ENCODE measurements around the gene CDH1. TPM values are rescaled to one million over a fixed set of nuclear protein-coding genes. Genes with fewer than 3 reads are reported as not detected.
A peak's percentile ranks its signal among the peaks of the same experiment; 100 is the strongest.

The CDH1 gene
- total and polyA plus RNA-seq, 9 donors = 0.83 to 23.8 (median 1.1) TPM

DNA sequence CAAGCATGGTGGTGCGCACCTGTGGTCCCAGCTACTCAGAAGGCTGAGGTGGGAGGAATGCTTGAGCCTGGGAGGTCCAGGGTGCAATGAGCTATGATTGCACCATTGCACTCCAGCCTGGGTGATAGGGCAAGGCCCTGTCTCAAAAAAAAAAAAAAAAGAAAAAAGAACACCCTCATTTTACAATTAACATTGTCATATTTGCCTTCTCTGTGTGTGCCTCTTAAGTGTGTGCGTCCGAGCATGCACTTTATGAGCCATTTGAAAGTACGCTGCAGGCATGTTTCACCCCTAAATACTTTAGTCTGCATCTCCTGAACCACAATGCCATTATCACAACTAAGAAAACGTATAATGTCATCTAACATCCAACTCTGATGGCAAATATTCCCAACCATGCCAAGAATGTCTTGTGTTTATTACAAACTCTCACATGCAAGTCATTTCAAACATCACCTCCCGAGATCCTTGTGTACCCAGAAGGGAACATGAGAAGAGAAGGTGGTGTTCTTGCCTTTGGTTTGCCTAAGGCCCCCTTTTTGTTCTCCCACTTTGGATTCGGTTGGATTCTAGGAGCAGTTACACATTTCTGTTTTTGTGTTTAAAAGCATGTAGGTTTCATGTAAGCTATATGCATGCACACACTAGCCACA, 38.0 kb downstream of the CDH1 start:
- Histone ChIP-seq H3K27me3 (ENCODE audit: control insufficient read depth, insufficient read depth, low read length) (no peaks in the 10 kb centered on the region), H3K4me3 (ENCODE audit: low read length) (no peak overlapping the region), H3K9me3 (replicated peaks; ENCODE audit: control insufficient read depth, low read depth, low read length) (no peaks in the 10 kb centered on the region), H3K27ac (ENCODE audit: low read length) (no peak overlapping the region), H3K4me1 (ENCODE audit: control insufficient read depth, insufficient read depth, low read length) (no peaks in the 10 kb centered on the region), H3K36me3 (ENCODE audit: control insufficient read depth, insufficient read depth, low read length) (no peaks in the 10 kb centered on the region)
- WGBS (ENCODE audit: insufficient coverage) = 60% methylated on average over 1 of the region's 7 CpGs
- no peak for DNase-seq

DNA sequence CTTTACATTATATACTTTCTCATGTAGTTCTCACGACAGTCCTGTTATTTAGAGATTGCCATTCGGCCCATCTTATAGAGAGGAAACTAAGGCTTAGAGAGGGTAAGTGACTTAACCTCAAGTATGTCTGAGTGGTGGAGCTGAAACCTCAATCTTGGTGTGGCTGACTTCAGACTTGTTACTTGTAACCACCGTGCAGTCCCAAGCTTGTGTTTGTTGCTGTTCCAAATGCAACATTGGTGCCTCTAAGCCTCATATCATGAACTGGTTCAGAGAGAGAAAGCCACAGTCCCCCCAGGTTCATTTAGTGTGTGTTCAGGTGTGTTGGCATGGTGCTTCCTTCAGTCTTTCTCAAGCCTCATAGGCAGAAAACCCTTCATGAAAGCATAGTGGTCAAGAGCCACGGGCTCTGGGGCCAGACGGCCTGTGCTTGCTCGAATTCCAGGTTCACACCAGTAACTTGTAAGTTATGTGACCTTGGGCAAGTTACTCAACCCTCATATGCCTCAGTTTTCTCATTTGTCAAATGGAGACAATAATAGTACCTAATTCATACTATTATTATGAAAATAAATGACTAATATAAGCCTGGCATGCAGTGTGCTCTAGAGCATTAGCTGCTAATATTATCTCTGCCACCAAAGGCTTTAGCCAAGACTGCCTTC, 39.9 kb downstream of the CDH1 start:
- no peak overlapping the region for H3K27ac ChIP-seq (ENCODE audit: low read length)
- DNase-seq = no peak
- H3K9me3 ChIP-seq (replicated peaks; ENCODE audit: control insufficient read depth, low read depth, low read length) = no peaks in the 10 kb centered on the region
- WGBS (ENCODE audit: insufficient coverage) = 71% methylated on average over 4 of the region's 6 CpGs
- peaks cover 3% of the 10 kb centered on the region for H3K4me1 ChIP-seq (ENCODE audit: control insufficient read depth, insufficient read depth, low read length)
- no peaks in the 10 kb centered on the region for H3K36me3 ChIP-seq (ENCODE audit: control insufficient read depth, insufficient read depth, low read length)
- no peaks in the 10 kb centered on the region for H3K27me3 ChIP-seq (ENCODE audit: control insufficient read depth, insufficient read depth, low read length)
- H3K4me3 ChIP-seq (ENCODE audit: low read length) = no peak overlapping the region

DNA sequence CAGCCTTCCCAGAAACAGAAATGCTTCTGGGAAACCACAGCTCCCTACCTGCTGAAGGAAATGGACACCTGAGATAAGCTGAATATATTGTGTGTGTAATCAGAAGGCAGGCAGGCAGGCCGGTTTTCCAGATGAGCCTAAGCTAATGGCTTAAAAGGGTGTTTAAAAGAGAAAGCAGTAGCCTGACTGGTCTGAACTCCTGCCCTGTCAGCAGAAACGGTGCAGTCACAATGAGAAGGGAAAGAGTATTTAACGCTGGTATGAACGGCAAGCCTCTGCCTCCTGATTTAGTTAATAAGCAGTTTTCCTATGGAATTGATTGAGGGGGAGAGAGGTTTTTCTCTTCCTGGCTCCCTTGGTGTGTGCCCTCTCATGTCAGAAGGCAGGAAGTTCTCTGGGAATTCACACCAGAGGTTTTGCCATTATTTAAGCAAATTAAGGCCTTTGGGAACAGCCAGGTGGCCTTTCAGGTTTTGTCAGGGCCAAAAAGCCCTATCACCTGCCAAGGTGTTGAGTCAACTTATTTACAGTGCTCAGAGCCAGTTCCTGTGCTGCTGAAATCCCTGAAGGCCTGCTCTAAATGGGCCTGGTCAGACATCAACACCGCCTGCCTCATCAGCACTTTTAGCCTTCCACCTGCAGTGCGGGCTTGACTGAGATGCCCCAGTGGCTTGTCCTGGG, 41.6 kb downstream of the CDH1 start:
- DNase-seq = no peak
- Histone ChIP-seq H3K4me3 (ENCODE audit: low read length) (no peak overlapping the region), H3K27ac (ENCODE audit: low read length) (no peak overlapping the region), H3K4me1 (ENCODE audit: control insufficient read depth, insufficient read depth, low read length) (peaks cover 5% of the 10 kb centered on the region), H3K9me3 (replicated peaks; ENCODE audit: control insufficient read depth, low read depth, low read length) (no peaks in the 10 kb centered on the region), H3K36me3 (ENCODE audit: control insufficient read depth, insufficient read depth, low read length) (no peaks in the 10 kb centered on the region), H3K27me3 (ENCODE audit: control insufficient read depth, insufficient read depth, low read length) (no peaks in the 10 kb centered on the region)
- 31% methylated on average over 6 of the region's 6 CpGs for WGBS (ENCODE audit: insufficient coverage)

DNA sequence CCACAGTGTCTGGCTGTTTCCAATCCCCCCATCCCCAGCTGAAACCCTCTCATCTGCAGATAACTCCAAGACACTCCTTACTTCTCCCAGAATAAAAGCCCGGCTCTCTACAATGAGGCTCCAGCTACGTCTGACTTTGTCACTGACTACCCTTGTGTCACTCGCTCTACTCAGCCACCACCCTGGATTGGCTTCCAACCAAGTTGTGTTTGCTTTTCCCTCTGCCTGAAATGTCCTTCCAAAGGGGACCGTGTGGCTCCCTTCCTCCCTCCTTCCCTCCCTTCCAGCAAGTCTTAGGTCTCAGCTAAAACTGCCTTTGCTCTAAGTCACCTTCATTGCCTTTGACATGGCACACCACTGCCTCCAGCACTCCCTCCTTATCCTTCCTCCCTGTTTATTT, 42.8 kb downstream of the CDH1 start:
- DNase-seq = no peak
- 83% methylated on average over 4 of the region's 4 CpGs for WGBS (ENCODE audit: insufficient coverage)
- H3K27ac ChIP-seq (ENCODE audit: low read length) = no peak overlapping the region
- no peaks in the 10 kb centered on the region for H3K27me3 ChIP-seq (ENCODE audit: control insufficient read depth, insufficient read depth, low read length)
- H3K4me3 ChIP-seq (ENCODE audit: low read length) = no peak overlapping the region
- no peaks in the 10 kb centered on the region for H3K36me3 ChIP-seq (ENCODE audit: control insufficient read depth, insufficient read depth, low read length)
- H3K9me3 ChIP-seq (replicated peaks; ENCODE audit: control insufficient read depth, low read depth, low read length) = no peaks in the 10 kb centered on the region
- H3K4me1 ChIP-seq (ENCODE audit: control insufficient read depth, insufficient read depth, low read length) = peaks cover 5% of the 10 kb centered on the region

DNA sequence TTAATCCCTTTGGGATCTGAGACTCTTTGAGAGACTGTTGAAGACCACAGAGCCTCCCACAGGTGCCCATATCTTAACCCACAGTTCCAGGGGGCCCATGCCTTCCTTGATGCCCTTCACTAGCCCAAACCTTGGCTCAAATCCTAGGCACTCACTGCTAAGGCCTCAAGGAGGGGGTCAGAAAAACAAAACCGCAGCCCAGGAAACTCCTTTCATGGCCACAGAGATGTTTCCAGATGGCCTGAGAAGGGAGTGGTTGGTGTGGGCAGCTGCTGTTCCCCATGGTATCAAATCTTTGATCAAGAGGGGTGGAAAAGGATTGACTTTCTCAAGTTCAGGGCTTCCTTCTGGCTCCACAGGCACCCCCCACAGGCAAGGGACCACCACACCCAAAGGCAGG, 44.7 kb downstream of the CDH1 start:
- Histone ChIP-seq H3K27me3 (ENCODE audit: control insufficient read depth, insufficient read depth, low read length) (no peaks in the 10 kb centered on the region), H3K4me3 (ENCODE audit: low read length) (no peak overlapping the region), H3K36me3 (ENCODE audit: control insufficient read depth, insufficient read depth, low read length) (no peaks in the 10 kb centered on the region), H3K4me1 (ENCODE audit: control insufficient read depth, insufficient read depth, low read length) (peaks cover 5% of the 10 kb centered on the region), H3K27ac (ENCODE audit: low read length) (no peak overlapping the region), H3K9me3 (replicated peaks; ENCODE audit: control insufficient read depth, low read depth, low read length) (no peaks in the 10 kb centered on the region)
- no peak for DNase-seq
- no CpG with 5 or more reads among the region's 1 CpG for WGBS (ENCODE audit: insufficient coverage)

DNA sequence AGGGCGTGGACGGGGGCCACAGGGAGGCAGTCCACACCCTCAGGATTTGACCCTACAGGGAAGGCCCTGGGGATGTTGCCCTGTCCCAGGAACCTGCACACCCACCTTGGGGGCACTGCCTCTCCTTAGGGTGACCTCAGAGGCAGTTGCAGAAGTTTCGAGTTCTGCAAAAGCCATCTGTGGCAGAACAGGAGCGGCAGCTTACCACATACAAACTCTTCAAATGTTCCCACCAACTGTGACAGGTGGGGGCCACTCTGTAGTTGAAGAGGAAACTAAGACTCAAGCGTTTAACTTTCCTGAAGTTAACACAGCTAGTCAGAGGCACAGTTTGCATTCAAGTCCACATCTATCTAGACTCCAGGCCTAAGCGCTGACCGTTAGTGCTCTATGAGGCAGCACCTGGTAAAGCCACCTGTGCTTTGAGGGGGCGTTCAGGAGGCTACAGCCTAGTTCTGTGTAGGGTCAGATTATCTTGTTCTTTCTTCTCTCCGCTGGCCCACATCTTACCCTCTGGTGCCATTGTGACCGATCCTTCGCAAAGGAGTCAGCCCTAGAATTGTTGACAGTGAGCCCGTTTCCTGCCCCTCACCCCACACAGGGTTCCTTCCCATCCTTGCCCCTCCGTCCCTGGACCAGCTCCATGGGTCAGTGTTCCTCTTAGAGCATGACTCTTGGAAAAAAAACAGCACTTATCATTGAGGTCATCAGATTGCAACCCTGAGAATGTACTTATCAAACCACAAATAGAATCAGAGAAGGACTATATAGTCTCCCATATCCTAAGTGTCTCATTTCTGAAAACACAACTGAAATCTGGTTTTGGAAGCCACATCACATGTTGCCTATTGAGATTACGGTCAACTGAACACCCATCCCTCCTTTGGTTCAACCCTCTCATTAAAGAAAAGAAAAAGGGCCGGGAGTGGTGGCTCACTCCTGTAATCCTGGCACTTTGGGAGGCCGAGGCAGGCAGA, 45.4 kb downstream of the CDH1 start:
- WGBS (ENCODE audit: insufficient coverage) = 92% methylated on average over 7 of the region's 16 CpGs
- DNase-seq = no peak

DNA sequence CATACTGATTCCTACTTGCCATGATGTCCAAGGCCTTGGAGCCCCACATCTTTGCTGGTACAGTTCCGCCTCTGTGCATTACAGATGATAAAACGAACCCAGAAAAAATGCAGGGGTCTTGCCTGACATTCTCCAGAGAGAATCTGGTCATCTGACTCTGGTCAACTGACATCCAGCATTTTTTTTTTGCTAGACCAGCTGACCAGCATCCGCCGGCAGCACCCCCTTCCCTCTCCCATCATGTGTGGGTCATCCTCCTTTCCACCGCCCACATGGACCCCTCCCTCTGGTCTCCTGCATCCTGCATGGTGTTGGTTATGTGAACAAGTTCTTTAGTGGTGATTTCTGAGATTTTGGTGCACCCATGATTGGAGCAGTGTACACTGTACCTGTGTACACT, 47.1 kb downstream of the CDH1 start:
- H3K27me3 ChIP-seq (ENCODE audit: control insufficient read depth, insufficient read depth, low read length) = no peaks in the 10 kb centered on the region
- peaks cover 7% of the 10 kb centered on the region for H3K4me1 ChIP-seq (ENCODE audit: control insufficient read depth, insufficient read depth, low read length)
- no peak for DNase-seq
- no peak overlapping the region for H3K4me3 ChIP-seq (ENCODE audit: low read length)
- no peak overlapping the region for H3K27ac ChIP-seq (ENCODE audit: low read length)
- no peaks in the 10 kb centered on the region for H3K36me3 ChIP-seq (ENCODE audit: control insufficient read depth, insufficient read depth, low read length)
- no peaks in the 10 kb centered on the region for H3K9me3 ChIP-seq (replicated peaks; ENCODE audit: control insufficient read depth, low read depth, low read length)
- 78% methylated on average over 2 of the region's 5 CpGs for WGBS (ENCODE audit: insufficient coverage)

More for the DNA sequence above, 45.4 kb downstream of the CDH1 start:
- Histone ChIP-seq H3K27ac (ENCODE audit: low read length) (peak overlapping the region; percentile 57), H3K9me3 (replicated peaks; ENCODE audit: control insufficient read depth, low read depth, low read length) (no peaks in the 10 kb centered on the region), H3K4me3 (ENCODE audit: low read length) (no peak overlapping the region), H3K4me1 (ENCODE audit: control insufficient read depth, insufficient read depth, low read length) (peaks cover 7% of the 10 kb centered on the region), H3K27me3 (ENCODE audit: control insufficient read depth, insufficient read depth, low read length) (no peaks in the 10 kb centered on the region), H3K36me3 (ENCODE audit: control insufficient read depth, insufficient read depth, low read length) (no peaks in the 10 kb centered on the region)

DNA sequence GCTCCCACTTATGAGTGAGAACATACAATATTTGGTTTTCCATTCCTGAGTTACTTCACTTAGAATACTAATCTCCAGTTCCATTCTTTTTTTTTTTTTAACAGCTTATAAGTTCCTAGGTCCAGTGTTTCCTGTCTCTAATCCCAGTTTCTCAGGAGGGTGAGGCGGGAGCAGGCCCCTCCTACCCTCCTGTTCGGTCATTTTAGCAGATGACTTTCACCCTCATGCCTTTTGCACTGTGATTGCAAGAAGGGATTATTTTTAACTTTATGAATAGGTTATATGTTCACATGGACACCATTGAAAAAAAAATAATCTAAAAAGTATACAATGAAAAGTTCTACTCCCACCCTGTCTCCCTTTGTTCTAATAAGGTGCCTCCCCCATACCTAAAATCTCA, 47.6 kb downstream of the CDH1 start:
- Histone ChIP-seq H3K4me3 (ENCODE audit: low read length) (no peak overlapping the region), H3K36me3 (ENCODE audit: control insufficient read depth, insufficient read depth, low read length) (no peaks in the 10 kb centered on the region), H3K9me3 (replicated peaks; ENCODE audit: control insufficient read depth, low read depth, low read length) (no peaks in the 10 kb centered on the region), H3K27me3 (ENCODE audit: control insufficient read depth, insufficient read depth, low read length) (no peaks in the 10 kb centered on the region), H3K27ac (ENCODE audit: low read length) (no peak overlapping the region), H3K4me1 (ENCODE audit: control insufficient read depth, insufficient read depth, low read length) (peaks cover 9% of the 10 kb centered on the region)
- no peak for DNase-seq
- WGBS (ENCODE audit: insufficient coverage) = no CpG with 5 or more reads among the region's 2 CpGs

DNA sequence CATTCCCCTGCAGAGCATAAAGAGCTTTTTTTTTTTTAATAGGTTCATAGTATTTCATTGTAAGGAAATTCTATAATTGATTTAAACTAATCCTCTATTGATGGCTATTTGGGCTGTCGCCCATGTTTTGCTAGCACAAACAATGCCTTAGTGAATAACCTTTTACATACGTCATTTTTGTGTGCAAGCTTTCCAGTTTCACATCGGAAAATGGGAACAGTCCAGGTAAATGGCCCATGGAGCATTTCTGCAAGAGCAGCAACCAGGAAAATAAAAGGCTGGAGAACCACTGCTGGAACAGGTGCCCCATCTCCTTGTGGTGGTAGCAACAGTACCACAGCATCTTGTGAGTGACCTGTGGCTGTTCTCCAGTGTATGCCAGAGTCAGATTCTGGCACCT, 48.6 kb downstream of the CDH1 start:
- no peak for DNase-seq
- H3K27me3 ChIP-seq (ENCODE audit: control insufficient read depth, insufficient read depth, low read length) = no peaks in the 10 kb centered on the region
- WGBS (ENCODE audit: insufficient coverage) = 83% methylated on average over 1 of the region's 3 CpGs
- H3K36me3 ChIP-seq (ENCODE audit: control insufficient read depth, insufficient read depth, low read length) = no peaks in the 10 kb centered on the region
- peaks cover 15% of the 10 kb centered on the region for H3K4me1 ChIP-seq (ENCODE audit: control insufficient read depth, insufficient read depth, low read length)
- no peak overlapping the region for H3K27ac ChIP-seq (ENCODE audit: low read length)
- H3K9me3 ChIP-seq (replicated peaks; ENCODE audit: control insufficient read depth, low read depth, low read length) = no peaks in the 10 kb centered on the region
- H3K4me3 ChIP-seq (ENCODE audit: low read length) = no peak overlapping the region

Measured in muscle of leg (tissue), 11 donors.